Measurements from ENCODE around the gene POU5F2.

The POU5F2 gene

DNA sequence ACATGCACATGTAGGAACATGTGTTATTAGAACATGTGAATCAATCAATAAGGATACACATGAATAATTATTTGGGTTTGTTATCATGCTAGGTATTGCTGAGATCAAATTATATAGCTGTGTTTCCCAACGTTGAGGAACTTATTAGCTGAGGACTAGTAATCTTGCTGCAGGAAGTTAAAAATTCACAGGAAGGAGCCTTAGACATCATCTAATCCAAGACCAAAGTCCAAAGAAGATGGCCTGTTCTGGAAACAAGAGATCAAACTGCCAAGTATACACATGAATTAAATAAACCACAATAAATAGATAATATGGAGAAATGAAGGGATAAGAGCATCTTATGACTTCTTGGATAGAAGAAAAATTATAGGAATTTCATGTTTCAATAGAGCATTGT lies 19.9 kb downstream of the POU5F2 start:
- Histone ChIP-seq H3K4me3 (ENCODE audit: low read depth in 1 of 5, low read length in 5 of 5) (no peak overlapping the region), H3K27ac (ENCODE audit: low read depth, low read length) (no peak overlapping the region), H3K4me1 (ENCODE audit: control insufficient read depth in 5 of 5, insufficient read depth in 5 of 5, low read length in 5 of 5) (peaks cover 0 to 6% (median 3%) of the 10 kb centered on the region in 5 donors), H3K9me3 (ENCODE audit: control insufficient read depth in 5 of 5, low read length in 5 of 5) (no peaks in the 10 kb centered on the region), H3K36me3 (ENCODE audit: control insufficient read depth in 5 of 5, insufficient read depth in 5 of 5, low read length in 5 of 5) (peaks cover 0 to 3% (median 0%) of the 10 kb centered on the region in 5 donors), H3K27me3 (ENCODE audit: control insufficient read depth in 5 of 5, insufficient read depth in 4 of 5, low read length in 5 of 5) (no peaks in the 10 kb centered on the region), H3K9ac (ENCODE audit: low read length in 5 of 5) (no peak overlapping the region)

- peaks cover 0 to 3% (median 0%) of the 10 kb centered on the region in 5 donors for H3K36me3 ChIP-seq (ENCODE audit: control insufficient read depth in 5 of 5, insufficient read depth in 5 of 5, low read length in 5 of 5)
- H3K9ac ChIP-seq (ENCODE audit: low read length in 5 of 5), result no peak overlapping the region
- H3K27ac ChIP-seq (ENCODE audit: low read depth, low read length), result no peak overlapping the region
- no peak overlapping the region for H3K4me3 ChIP-seq (ENCODE audit: low read depth in 1 of 5, low read length in 5 of 5)
- no peaks in the 10 kb centered on the region for H3K9me3 ChIP-seq (ENCODE audit: control insufficient read depth in 5 of 5, low read length in 5 of 5)
- no peaks in the 10 kb centered on the region for H3K27me3 ChIP-seq (ENCODE audit: control insufficient read depth in 5 of 5, insufficient read depth in 4 of 5, low read length in 5 of 5)
- peaks cover 0 to 6% (median 3%) of the 10 kb centered on the region in 5 donors for H3K4me1 ChIP-seq (ENCODE audit: control insufficient read depth in 5 of 5, insufficient read depth in 5 of 5, low read length in 5 of 5)
Observed at GRCh38 chr5:93721071-93721470, 20.3 kb downstream of the POU5F2 start.

DNA sequence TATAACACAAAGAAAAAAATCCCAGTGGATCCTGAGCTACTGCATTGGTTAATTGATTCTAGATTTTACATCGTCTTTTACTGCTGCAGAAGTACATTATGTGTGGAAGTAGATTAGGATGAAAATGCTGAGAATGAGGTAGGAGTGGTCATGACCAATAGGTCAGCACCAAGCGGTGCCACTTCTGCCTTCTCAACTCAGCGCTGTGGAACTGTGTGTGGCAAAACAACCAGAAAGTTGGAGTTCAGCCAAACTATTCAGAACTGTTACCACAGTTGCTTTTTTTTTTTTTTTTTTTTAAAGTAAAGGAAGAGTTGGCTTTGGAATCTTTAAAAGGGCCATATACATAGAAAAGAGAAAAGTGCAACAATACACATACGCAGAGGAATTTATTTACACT lies 24.2 kb downstream of the POU5F2 start:
- H3K9me3 ChIP-seq (ENCODE audit: control insufficient read depth in 5 of 5, low read length in 5 of 5), result no peaks in the 10 kb centered on the region
- H3K36me3 ChIP-seq (ENCODE audit: control insufficient read depth in 5 of 5, insufficient read depth in 5 of 5, low read length in 5 of 5), result peaks cover 0 to 3% (median 0%) of the 10 kb centered on the region in 5 donors
- H3K9ac ChIP-seq (ENCODE audit: low read length in 5 of 5), result no peak overlapping the region
- H3K27me3 ChIP-seq (ENCODE audit: control insufficient read depth in 5 of 5, insufficient read depth in 4 of 5, low read length in 5 of 5), result no peaks in the 10 kb centered on the region
- H3K4me1 ChIP-seq (ENCODE audit: control insufficient read depth in 5 of 5, insufficient read depth in 5 of 5, low read length in 5 of 5), result peaks cover 0 to 6% (median 3%) of the 10 kb centered on the region in 5 donors
- no peak overlapping the region for H3K4me3 ChIP-seq (ENCODE audit: low read depth in 1 of 5, low read length in 5 of 5)
- no peak overlapping the region for H3K27ac ChIP-seq (ENCODE audit: low read depth, low read length)

DNA sequence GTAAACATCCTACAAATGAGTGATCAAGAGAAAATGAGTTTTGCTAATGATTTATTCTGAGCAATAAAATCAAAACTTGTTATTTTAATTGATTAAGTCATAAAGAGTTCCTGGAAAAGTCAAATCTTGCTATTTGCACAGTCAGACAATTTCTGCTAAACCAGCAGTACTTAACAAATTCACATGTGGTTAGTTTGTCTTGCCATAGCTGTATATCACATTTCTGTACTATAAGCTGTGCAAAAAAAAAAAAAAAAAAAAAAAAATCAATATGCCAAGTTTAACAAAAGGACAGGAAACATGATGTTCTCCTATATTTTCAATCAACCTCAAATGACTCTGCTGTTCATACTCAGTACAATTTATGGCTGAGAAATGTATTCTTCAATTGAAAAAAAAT lies 24.9 kb downstream of the POU5F2 start:
- Histone ChIP-seq H3K36me3 (ENCODE audit: control insufficient read depth in 5 of 5, insufficient read depth in 5 of 5, low read length in 5 of 5) (peaks cover 0 to 3% (median 0%) of the 10 kb centered on the region in 5 donors), H3K27ac (ENCODE audit: low read depth, low read length) (no peak overlapping the region), H3K27me3 (ENCODE audit: control insufficient read depth in 5 of 5, insufficient read depth in 4 of 5, low read length in 5 of 5) (no peaks in the 10 kb centered on the region), H3K9me3 (ENCODE audit: control insufficient read depth in 5 of 5, low read length in 5 of 5) (no peaks in the 10 kb centered on the region), H3K4me1 (ENCODE audit: control insufficient read depth in 5 of 5, insufficient read depth in 5 of 5, low read length in 5 of 5) (peaks cover 0 to 6% (median 3%) of the 10 kb centered on the region in 5 donors), H3K9ac (ENCODE audit: low read length in 5 of 5) (no peak overlapping the region), H3K4me3 (ENCODE audit: low read depth in 1 of 5, low read length in 5 of 5) (no peak overlapping the region)

- Histone ChIP-seq H3K9ac (ENCODE audit: low read length in 5 of 5) (no peak overlapping the region), H3K4me1 (ENCODE audit: control insufficient read depth in 5 of 5, insufficient read depth in 5 of 5, low read length in 5 of 5) (peaks cover 0 to 6% (median 3%) of the 10 kb centered on the region in 5 donors), H3K27me3 (ENCODE audit: control insufficient read depth in 5 of 5, insufficient read depth in 4 of 5, low read length in 5 of 5) (no peaks in the 10 kb centered on the region), H3K4me3 (ENCODE audit: low read depth in 1 of 5, low read length in 5 of 5) (no peak overlapping the region), H3K27ac (ENCODE audit: low read depth, low read length) (no peak overlapping the region), H3K9me3 (ENCODE audit: control insufficient read depth in 5 of 5, low read length in 5 of 5) (no peaks in the 10 kb centered on the region), H3K36me3 (ENCODE audit: control insufficient read depth in 5 of 5, insufficient read depth in 5 of 5, low read length in 5 of 5) (peaks cover 0 to 3% (median 0%) of the 10 kb centered on the region in 5 donors)
Observed at GRCh38 chr5:93715761-93716160, 25.6 kb downstream of the POU5F2 start.

- H3K27ac ChIP-seq (ENCODE audit: low read depth, low read length), result no peak overlapping the region
- no peaks in the 10 kb centered on the region for H3K9me3 ChIP-seq (ENCODE audit: control insufficient read depth in 5 of 5, low read length in 5 of 5)
- H3K9ac ChIP-seq (ENCODE audit: low read length in 5 of 5), result no peak overlapping the region
- H3K4me3 ChIP-seq (ENCODE audit: low read depth in 1 of 5, low read length in 5 of 5), result no peak overlapping the region
- peaks cover 0 to 3% (median 0%) of the 10 kb centered on the region in 5 donors for H3K36me3 ChIP-seq (ENCODE audit: control insufficient read depth in 5 of 5, insufficient read depth in 5 of 5, low read length in 5 of 5)
- H3K27me3 ChIP-seq (ENCODE audit: control insufficient read depth in 5 of 5, insufficient read depth in 4 of 5, low read length in 5 of 5), result no peaks in the 10 kb centered on the region
- H3K4me1 ChIP-seq (ENCODE audit: control insufficient read depth in 5 of 5, insufficient read depth in 5 of 5, low read length in 5 of 5), result peaks cover 0 to 6% (median 3%) of the 10 kb centered on the region in 5 donors
Observed at GRCh38 chr5:93715327-93715726, 26.1 kb downstream of the POU5F2 start.

DNA sequence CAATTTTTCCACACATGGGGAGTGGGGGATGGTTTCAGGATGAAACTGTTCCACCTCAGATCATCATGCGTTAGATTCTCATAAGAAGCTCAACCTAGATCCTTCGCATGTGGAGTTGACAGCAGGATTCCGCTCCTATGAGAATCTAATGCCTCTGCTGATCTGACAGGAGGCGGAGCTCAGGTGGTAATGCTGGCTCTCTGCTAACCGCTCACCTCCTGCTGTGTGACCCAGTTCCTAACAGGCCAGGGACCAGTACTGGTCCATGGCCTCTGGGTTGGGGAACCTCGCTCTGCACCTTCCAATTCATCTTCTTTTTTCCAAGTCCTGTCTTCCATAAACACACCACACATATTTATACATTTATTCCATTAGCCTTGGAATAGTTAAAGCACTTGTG lies 33.0 kb downstream of the POU5F2 start:
- Histone ChIP-seq H3K9ac (ENCODE audit: low read length in 5 of 5) (no peak overlapping the region), H3K9me3 (ENCODE audit: control insufficient read depth in 5 of 5, low read length in 5 of 5) (no peaks in the 10 kb centered on the region), H3K4me1 (ENCODE audit: control insufficient read depth in 5 of 5, insufficient read depth in 5 of 5, low read length in 5 of 5) (no peaks in the 10 kb centered on the region), H3K27ac (ENCODE audit: low read depth, low read length) (no peak overlapping the region), H3K36me3 (ENCODE audit: control insufficient read depth in 5 of 5, insufficient read depth in 5 of 5, low read length in 5 of 5) (no peaks in the 10 kb centered on the region), H3K27me3 (ENCODE audit: control insufficient read depth in 5 of 5, insufficient read depth in 4 of 5, low read length in 5 of 5) (no peaks in the 10 kb centered on the region), H3K4me3 (ENCODE audit: low read depth in 1 of 5, low read length in 5 of 5) (no peak overlapping the region)

DNA sequence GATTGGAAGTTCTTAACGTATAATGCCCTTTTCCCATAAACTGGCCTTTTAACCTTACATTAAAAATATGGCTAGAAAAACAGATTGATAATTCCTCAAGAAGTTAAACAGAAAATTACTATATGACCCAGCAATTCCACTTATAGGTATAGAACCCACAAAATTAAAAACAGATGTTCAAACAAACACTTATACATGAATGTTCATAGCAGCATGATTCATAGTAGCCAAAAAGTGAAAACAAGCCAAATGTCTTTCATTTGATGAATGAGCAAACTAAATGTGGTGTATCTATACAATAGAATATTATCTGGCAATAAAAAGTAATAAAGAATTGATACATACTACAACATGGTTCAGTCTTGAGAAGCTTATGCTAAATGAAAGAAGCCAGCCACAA lies 35.5 kb downstream of the POU5F2 start:
- no peak overlapping the region for H3K9ac ChIP-seq (ENCODE audit: low read length in 5 of 5)
- no peak overlapping the region for H3K27ac ChIP-seq (ENCODE audit: low read depth, low read length)
- H3K4me3 ChIP-seq (ENCODE audit: low read depth in 1 of 5, low read length in 5 of 5), result no peak overlapping the region
- H3K27me3 ChIP-seq (ENCODE audit: control insufficient read depth in 5 of 5, insufficient read depth in 4 of 5, low read length in 5 of 5), result no peaks in the 10 kb centered on the region
- H3K36me3 ChIP-seq (ENCODE audit: control insufficient read depth in 5 of 5, insufficient read depth in 5 of 5, low read length in 5 of 5), result no peaks in the 10 kb centered on the region
- H3K9me3 ChIP-seq (ENCODE audit: control insufficient read depth in 5 of 5, low read length in 5 of 5), result no peaks in the 10 kb centered on the region
- no peaks in the 10 kb centered on the region for H3K4me1 ChIP-seq (ENCODE audit: control insufficient read depth in 5 of 5, insufficient read depth in 5 of 5, low read length in 5 of 5)

DNA sequence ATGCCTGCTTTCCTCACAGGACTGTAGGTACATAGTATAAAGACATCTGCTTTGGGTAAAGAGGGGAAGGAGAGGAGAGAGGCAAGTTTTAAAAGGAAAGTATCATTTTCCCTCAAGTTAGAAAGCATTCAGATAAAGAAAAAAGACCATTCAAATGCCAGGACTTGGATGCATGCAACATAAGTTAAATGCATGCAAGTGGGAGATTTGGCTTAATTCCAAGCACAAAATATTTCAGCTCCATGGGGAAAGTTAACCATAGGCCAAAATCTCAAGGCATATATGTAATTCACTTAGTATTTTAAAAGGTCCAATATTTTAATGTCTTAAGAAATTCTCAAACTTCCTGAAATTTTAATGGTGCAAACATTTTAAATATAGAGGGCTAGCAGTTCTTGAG lies 36.4 kb downstream of the POU5F2 start:
- H3K4me3 ChIP-seq (ENCODE audit: low read depth in 1 of 5, low read length in 5 of 5), result no peak overlapping the region
- H3K27ac ChIP-seq (ENCODE audit: low read depth, low read length), result no peak overlapping the region
- no peaks in the 10 kb centered on the region for H3K27me3 ChIP-seq (ENCODE audit: control insufficient read depth in 5 of 5, insufficient read depth in 4 of 5, low read length in 5 of 5)
- H3K4me1 ChIP-seq (ENCODE audit: control insufficient read depth in 5 of 5, insufficient read depth in 5 of 5, low read length in 5 of 5), result no peaks in the 10 kb centered on the region
- no peaks in the 10 kb centered on the region for H3K9me3 ChIP-seq (ENCODE audit: control insufficient read depth in 5 of 5, low read length in 5 of 5)
- H3K9ac ChIP-seq (ENCODE audit: low read length in 5 of 5), result no peak overlapping the region
- no peaks in the 10 kb centered on the region for H3K36me3 ChIP-seq (ENCODE audit: control insufficient read depth in 5 of 5, insufficient read depth in 5 of 5, low read length in 5 of 5)

DNA sequence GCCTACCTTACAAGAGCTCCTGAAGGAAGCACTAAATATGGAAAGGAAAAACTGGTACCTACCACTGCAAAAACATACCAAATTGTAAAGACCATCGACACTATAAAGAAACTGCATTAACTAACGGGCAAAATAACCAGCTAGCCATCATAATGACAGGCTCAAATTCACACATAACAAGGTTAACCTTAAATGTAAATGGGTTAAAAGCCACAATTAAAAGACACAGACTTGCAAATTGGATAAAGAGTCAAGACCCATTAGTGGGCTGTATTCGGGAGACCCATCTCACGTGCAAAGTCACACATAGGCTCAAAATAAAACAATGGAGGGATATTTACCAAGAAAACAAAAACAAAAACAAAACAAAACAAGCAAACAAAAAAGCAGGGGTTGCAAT lies 49.4 kb downstream of the POU5F2 start:
- no peak overlapping the region for H3K9ac ChIP-seq (ENCODE audit: low read length in 5 of 5)
- no peaks in the 10 kb centered on the region for H3K4me1 ChIP-seq (ENCODE audit: control insufficient read depth in 5 of 5, insufficient read depth in 5 of 5, low read length in 5 of 5)

More for the DNA sequence above, 49.4 kb downstream of the POU5F2 start:
- no peak overlapping the region for H3K27ac ChIP-seq (ENCODE audit: low read depth, low read length)
- H3K27me3 ChIP-seq (ENCODE audit: control insufficient read depth in 5 of 5, insufficient read depth in 4 of 5, low read length in 5 of 5), result no peaks in the 10 kb centered on the region
- H3K9me3 ChIP-seq (ENCODE audit: control insufficient read depth in 5 of 5, low read length in 5 of 5), result peaks cover 0 to 2% (median 0%) of the 10 kb centered on the region in 5 donors
- no peak overlapping the region for H3K4me3 ChIP-seq (ENCODE audit: low read depth in 1 of 5, low read length in 5 of 5)
- no peaks in the 10 kb centered on the region for H3K36me3 ChIP-seq (ENCODE audit: control insufficient read depth in 5 of 5, insufficient read depth in 5 of 5, low read length in 5 of 5)
